ENCODE data around the gene ADNP. TPM values are rescaled to one million over a fixed set of nuclear protein-coding genes. Genes with fewer than 3 reads are reported as not detected.

The ADNP gene
- total RNA-seq, 1 donor from 2014 or later, result 60.2 TPM

- no peak overlapping the region for H3K4me3 Mint-ChIP-seq (ENCODE audit: unreplicated experiment)
- TF ChIP-seq CTCF (IDR thresholded peaks at IDR 0.05), result no peak
- no peak for DNase-seq (ENCODE audit: low spot score)
- H3K4me1 Mint-ChIP-seq (ENCODE audit: low read depth), result peaks cover 25% of the 10 kb centered on the region
- H3K27me3 Mint-ChIP-seq (ENCODE audit: low read depth), result no peaks in the 10 kb centered on the region
- H3K9me3 Mint-ChIP-seq (ENCODE audit: low read depth), result no peaks in the 10 kb centered on the region
- no peaks in the 10 kb centered on the region for H3K36me3 Mint-ChIP-seq (ENCODE audit: low read depth)
- no peak overlapping the region for H3K27ac Mint-ChIP-seq (ENCODE audit: unreplicated experiment)
These were observed 85.5 kb downstream of the ADNP start for GRCh38 chr20:50845566-50846215.

GRCh38 chr20:50844430-50845100 is 86.7 kb downstream of the ADNP start:
- no peak for DNase-seq (ENCODE audit: low spot score)
- Mint-ChIP-seq H3K4me1 (ENCODE audit: low read depth) (peaks cover 23% of the 10 kb centered on the region), H3K27ac (ENCODE audit: unreplicated experiment) (no peak overlapping the region), H3K27me3 (ENCODE audit: low read depth) (no peaks in the 10 kb centered on the region), H3K4me3 (ENCODE audit: unreplicated experiment) (no peak overlapping the region), H3K9me3 (ENCODE audit: low read depth) (no peaks in the 10 kb centered on the region), H3K36me3 (ENCODE audit: low read depth) (no peaks in the 10 kb centered on the region)
- TF ChIP-seq CTCF (IDR thresholded peaks at IDR 0.05), result no peak

- no peak for DNase-seq (ENCODE audit: low spot score)
- peaks cover 21% of the 10 kb centered on the region for H3K4me1 Mint-ChIP-seq (ENCODE audit: low read depth)
- no peak overlapping the region for H3K4me3 Mint-ChIP-seq (ENCODE audit: unreplicated experiment)
- no peaks in the 10 kb centered on the region for H3K27me3 Mint-ChIP-seq (ENCODE audit: low read depth)
- no peak for TF ChIP-seq CTCF (IDR thresholded peaks at IDR 0.05)
- no peaks in the 10 kb centered on the region for H3K9me3 Mint-ChIP-seq (ENCODE audit: low read depth)
- no peaks in the 10 kb centered on the region for H3K36me3 Mint-ChIP-seq (ENCODE audit: low read depth)
- no peak overlapping the region for H3K27ac Mint-ChIP-seq (ENCODE audit: unreplicated experiment)
These were observed 87.6 kb downstream of the ADNP start for GRCh38 chr20:50843331-50844276.

- no peak for DNase-seq (ENCODE audit: low spot score)
- Mint-ChIP-seq H3K4me1 (ENCODE audit: low read depth) (peaks cover 18% of the 10 kb centered on the region), H3K36me3 (ENCODE audit: low read depth) (no peaks in the 10 kb centered on the region), H3K4me3 (ENCODE audit: unreplicated experiment) (no peak overlapping the region), H3K9me3 (ENCODE audit: low read depth) (no peaks in the 10 kb centered on the region), H3K27me3 (ENCODE audit: low read depth) (no peaks in the 10 kb centered on the region), H3K27ac (ENCODE audit: unreplicated experiment) (no peak overlapping the region)
- no peak for TF ChIP-seq CTCF (IDR thresholded peaks at IDR 0.05)
These were observed 88.4 kb downstream of the ADNP start for GRCh38 chr20:50842821-50843220.

Other genes with a start within 250 kb of the ADNP start
- gene RIPOR3, start 239.9 kb downstream of the ADNP start, total RNA-seq, result 0.12 TPM in 1 of 3 replicates, not detected in the others
- 0.34 to 2.2 TPM (median 1.1 TPM) in 3 replicates for gene PARD6B, start 199.9 kb downstream of the ADNP start, total RNA-seq
- 6.7 to 7.6 TPM (median 7.4 TPM) in 3 replicates for gene BCAS4, start 136.4 kb downstream of the ADNP start, total RNA-seq
- gene DPM1, start 27.1 kb upstream of the ADNP start, total RNA-seq, result 37.7 to 40.5 TPM (median 39.9 TPM) in 3 replicates
- 4.3 to 4.6 TPM (median 4.4 TPM) in 3 replicates for gene MOCS3, start 27.4 kb upstream of the ADNP start, total RNA-seq
- gene KCNG1, start 91.7 kb upstream of the ADNP start, total RNA-seq, result 2.9 to 14.6 TPM (median 13.0 TPM) in 3 replicates

Data from chondrocyte (in vitro differentiated cells).